HEK293T (cell line): ENCODE results near the gene LGALS1.

Experiments used
- CTCF ChIA-PET: fragments of 350-600 bp; formaldehyde crosslinking; extraction: SDS; loops from one replicate; lab custom pipeline; 2021; ENCODE audit warnings: antibody characterized with exemption, inconsistent platforms; lab: Yijun Ruan, JAX
- POLR2A ChIA-PET: fragments of 350-600 bp; formaldehyde crosslinking; extraction: SDS; loops from one replicate; lab custom pipeline; 2020; ENCODE audit warnings: antibody characterized with exemption, inconsistent platforms; lab: Yijun Ruan, JAX
- DNase-seq: peaks from one replicate; pipeline ENCODE4 v3.0.0; 2012; ENCODE audit warnings: mixed read lengths; ENCODE audit errors: extremely low spot score
- ARNT ChIP-seq: fragments of 450-650 bp; IDR thresholded peaks from 2 replicates; pipeline ENCODE4 v1.6.1; 2017; ENCODE audit warnings: mild to moderate bottlenecking
- BHLHE40 ChIP-seq: fragments of 450-650 bp; IDR thresholded peaks from 2 replicates; pipeline ENCODE4 v1.6.1; 2016; ENCODE audit warnings: mild to moderate bottlenecking, moderate library complexity, borderline replicate concordance
- CTBP1 ChIP-seq: fragments of 450-650 bp; IDR thresholded peaks from 2 replicates; pipeline ENCODE4 v1.6.1; 2016; ENCODE audit warnings: borderline replicate concordance
- ELF4 ChIP-seq: fragments of 450-650 bp; IDR thresholded peaks from 2 replicates; pipeline ENCODE4 v1.6.1; 2017; ENCODE audit warnings: antibody characterized with exemption
- FOXA1 ChIP-seq: fragments of 450-650 bp; IDR thresholded peaks from 2 replicates; pipeline ENCODE4 v1.6.1; 2016; ENCODE audit warnings: mild to moderate bottlenecking
- FOXK2 ChIP-seq: fragments of 450-650 bp; IDR thresholded peaks from 2 replicates; pipeline ENCODE4 v1.6.1; 2016; ENCODE audit warnings: mild to moderate bottlenecking
- FOXM1 ChIP-seq: fragments of 450-650 bp; IDR thresholded peaks from 2 replicates; pipeline ENCODE4 v1.6.1; 2017; ENCODE audit warnings: mild to moderate bottlenecking, borderline replicate concordance
- HDGF ChIP-seq: fragments of 450-650 bp; IDR thresholded peaks from 2 replicates; pipeline ENCODE4 v1.6.1; 2017; ENCODE audit warnings: antibody characterized with exemption, borderline replicate concordance
- L3MBTL2 ChIP-seq: fragments of 450-650 bp; conservative IDR thresholded peaks from 2 replicates; pipeline ENCODE4 v1.6.1; 2016; ENCODE audit warnings: mild to moderate bottlenecking
- LEF1 ChIP-seq: fragments of 450-650 bp; IDR thresholded peaks from 2 replicates; pipeline ENCODE4 v1.6.1; 2017; ENCODE audit warnings: mild to moderate bottlenecking, borderline replicate concordance
- NFRKB ChIP-seq: fragments of 450-650 bp; IDR thresholded peaks from 2 replicates; pipeline ENCODE4 v1.6.1; 2016; ENCODE audit warnings: mild to moderate bottlenecking, moderate library complexity
- SP1 ChIP-seq: fragments of 450-650 bp; IDR thresholded peaks from 2 replicates; pipeline ENCODE4 v1.6.1; 2017
- SUZ12 ChIP-seq: fragments of 450-650 bp; IDR thresholded peaks from 2 replicates; pipeline ENCODE4 v1.6.1; 2016; ENCODE audit warnings: mild to moderate bottlenecking
- TARDBP ChIP-seq: fragments of 450-650 bp; IDR thresholded peaks from 2 replicates; pipeline ENCODE4 v1.6.1; 2016
- ZNF384 ChIP-seq: fragments of 450-650 bp; IDR thresholded peaks from 2 replicates; pipeline ENCODE4 v1.6.1; 2016
- TF ChIP-seq, protein P1 (sequence below): fragments of 450-650 bp; IDR thresholded peaks from 2 replicates; pipeline ENCODE4 v1.6.1; 2016

The LGALS1 gene

GRCh38 chr22:37636186-37636948 lies 39.1 kb upstream of the LGALS1 start:
- TF ChIP-seq FOXM1 (no peak), ZNF384 (no peak), FOXA1 (no peak), TARDBP (no peak), ARNT (no peak), ELF4 (no peak), BHLHE40 (no peak)
- no peak for DNase-seq
- POLR2A ChIA-PET: interaction anchor here (1.4 to 7.9 kb wide), 3 partner anchors 22 to 28 kb away, joined by 4 to 58 read pairs (median 15); partner anchors contain the start of genes GGA1 and PDXP
- CTCF ChIA-PET: interaction anchor here (0.5 to 1.6 kb wide), 4 partner anchors 22 to 33 kb away, joined by 3 to 6 read pairs (median 4); partner anchors contain the start of gene PDXP

DNA sequence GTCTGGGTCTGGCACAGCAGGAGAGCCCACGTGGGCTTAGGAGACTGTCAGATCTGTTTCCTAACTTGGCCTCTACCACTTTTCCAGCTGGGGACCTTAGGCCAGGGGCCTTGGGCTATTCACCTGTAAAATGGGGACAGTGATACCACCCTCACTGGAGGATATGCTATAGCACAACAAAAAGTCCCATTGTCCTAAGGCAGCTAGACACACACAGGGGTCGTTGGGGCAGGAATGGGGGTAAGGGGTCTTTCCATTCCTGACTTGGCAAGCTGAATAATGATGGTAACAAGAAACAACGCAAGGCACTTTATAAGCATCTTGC lies 38.5 kb upstream of the LGALS1 start:
- no peak for DNase-seq
- CTCF ChIA-PET: interaction anchor here (0.5 to 1.5 kb wide), 4 partner anchors 11 to 32 kb away, joined by 3 to 6 read pairs (median 4); partner anchors contain the start of gene PDXP

DNA sequence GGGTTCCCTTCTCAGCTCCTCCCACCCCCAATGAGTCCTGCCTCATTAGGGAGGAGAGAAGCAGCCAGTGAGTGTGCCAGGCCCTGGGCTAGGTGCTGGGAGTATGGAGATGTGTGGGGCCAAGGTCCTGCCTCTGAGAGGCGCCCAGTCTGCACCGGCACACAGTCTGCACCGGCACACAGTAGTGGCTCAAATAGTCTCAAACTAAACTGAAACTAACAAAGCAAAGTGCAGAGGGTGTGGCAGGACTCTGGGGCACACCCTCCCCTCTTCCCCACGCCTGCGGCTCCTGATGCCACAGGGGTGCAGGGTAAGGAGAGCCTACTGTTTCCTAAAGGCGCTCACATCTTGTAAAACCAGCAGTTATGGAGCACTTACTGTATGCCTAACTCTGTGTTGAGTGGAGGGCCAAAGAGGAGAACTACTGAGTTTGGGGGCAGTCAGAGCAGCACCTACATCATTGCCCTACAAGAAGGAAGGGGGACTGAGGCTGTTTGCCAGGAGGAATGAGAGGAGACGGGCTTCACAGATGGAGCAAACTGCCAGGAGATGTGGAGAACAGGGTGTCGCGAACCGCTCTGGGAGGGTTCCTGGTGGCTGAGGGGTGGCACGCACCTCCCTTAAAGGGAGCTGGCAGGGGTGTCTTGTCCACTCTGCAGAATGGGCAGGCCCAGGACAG lies 36.9 kb upstream of the LGALS1 start:
- POLR2A ChIA-PET: interaction anchor here (1.1 to 7.9 kb wide), 4 partner anchors 10 to 30 kb away, joined by 3 to 58 read pairs (median 10); partner anchors contain the start of genes GGA1 and PDXP
- CTCF ChIA-PET: interaction anchor here (1.5 kb wide), 1 partner anchor 23 kb away, joined by 3 read pairs; no protein-coding TSS in a partner anchor
- no peak for DNase-seq
- no peak for TF ChIP-seq LEF1
- TF ChIP-seq CTBP1: no peak
- no peak for TF ChIP-seq ELF4
- TF ChIP-seq, protein P1, sequence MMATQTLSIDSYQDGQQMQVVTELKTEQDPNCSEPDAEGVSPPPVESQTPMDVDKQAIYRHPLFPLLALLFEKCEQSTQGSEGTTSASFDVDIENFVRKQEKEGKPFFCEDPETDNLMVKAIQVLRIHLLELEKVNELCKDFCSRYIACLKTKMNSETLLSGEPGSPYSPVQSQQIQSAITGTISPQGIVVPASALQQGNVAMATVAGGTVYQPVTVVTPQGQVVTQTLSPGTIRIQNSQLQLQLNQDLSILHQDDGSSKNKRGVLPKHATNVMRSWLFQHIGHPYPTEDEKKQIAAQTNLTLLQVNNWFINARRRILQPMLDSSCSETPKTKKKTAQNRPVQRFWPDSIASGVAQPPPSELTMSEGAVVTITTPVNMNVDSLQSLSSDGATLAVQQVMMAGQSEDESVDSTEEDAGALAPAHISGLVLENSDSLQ: no peak
- TF ChIP-seq TARDBP: no peak
- no peak for TF ChIP-seq FOXK2
- no peak for TF ChIP-seq NFRKB
- TF ChIP-seq ZNF384: no peak
- TF ChIP-seq BHLHE40: no peak
- no peak for TF ChIP-seq SUZ12
- no peak for TF ChIP-seq L3MBTL2
- TF ChIP-seq FOXA1: no peak
- no peak for TF ChIP-seq FOXM1
- no peak for TF ChIP-seq ARNT
- TF ChIP-seq HDGF: no peak
- no peak for TF ChIP-seq SP1

More for the DNA sequence above, 38.5 kb upstream of the LGALS1 start:
- POLR2A ChIA-PET: interaction anchor here (1.4 to 7.9 kb wide), 3 partner anchors 22 to 28 kb away, joined by 4 to 58 read pairs (median 15); partner anchors contain the start of genes GGA1 and PDXP
- no peak for TF ChIP-seq ELF4
- no peak for TF ChIP-seq HDGF
- TF ChIP-seq LEF1: no peak
- no peak for TF ChIP-seq L3MBTL2
- TF ChIP-seq, protein P1: no peak
- TF ChIP-seq CTBP1: no peak
- TF ChIP-seq ARNT: no peak
- no peak for TF ChIP-seq FOXM1
- no peak for TF ChIP-seq BHLHE40
- TF ChIP-seq ZNF384: no peak
- TF ChIP-seq TARDBP: no peak
- TF ChIP-seq SUZ12: no peak
- TF ChIP-seq FOXA1: no peak
- no peak for TF ChIP-seq SP1

DNA sequence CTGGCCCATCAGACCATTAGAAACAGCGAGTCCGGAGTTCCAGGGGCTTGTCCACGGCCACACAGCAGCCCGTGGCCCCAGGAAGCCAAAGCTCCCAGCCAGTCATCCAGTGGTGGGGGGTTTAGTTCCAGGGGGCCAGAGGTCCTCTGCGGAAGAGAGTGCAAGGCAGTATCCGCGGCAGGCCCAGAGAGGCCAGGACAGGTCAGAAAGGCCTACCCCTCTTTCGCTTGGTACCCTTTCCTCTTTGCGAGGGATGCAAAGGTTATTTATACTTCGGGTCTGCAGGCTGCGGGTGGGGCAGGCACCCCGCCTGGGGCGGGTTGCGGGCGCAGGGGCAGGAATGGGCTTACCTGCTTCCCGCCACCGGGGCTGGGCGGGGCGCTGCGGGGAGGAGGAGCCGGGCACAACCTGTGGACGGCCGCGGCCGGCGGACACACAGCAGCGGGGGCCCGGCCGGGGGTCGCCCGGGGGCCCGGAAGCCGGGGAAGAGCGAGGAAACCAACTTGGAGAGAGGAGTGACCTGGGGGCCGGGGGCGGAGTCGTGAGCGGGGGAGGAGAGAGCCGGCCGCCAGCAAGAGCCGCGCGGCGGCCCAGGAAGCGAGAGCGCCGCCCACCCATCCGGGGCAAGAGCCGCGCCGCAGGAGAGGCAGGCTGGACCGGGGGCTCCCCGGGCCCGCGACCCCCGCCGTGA lies 36.2 kb upstream of the LGALS1 start, which contains the start of gene SH3BP1:
TSS of gene SH3BP1 (plus strand) at position 600 of the 691 bp plus-strand sequence. CDS start 119 bp downstream, outside the sequence.
- ChIA-PET CTCF (no interaction called here), POLR2A (interaction anchor here (1.4 to 2.3 kb wide), 2 partner anchors 20 to 31 kb away, joined by 5 to 15 read pairs; partner anchors contain the start of genes GGA1 and PDXP)
- peak; percentile 70 for DNase-seq
- TF ChIP-seq TARDBP (no peak), ELF4 (no peak), SP1 (no peak), ARNT (no peak), HDGF (no peak), BHLHE40 (no peak)

- TF ChIP-seq FOXK2: no peak
- no peak for TF ChIP-seq ELF4
- no peak for TF ChIP-seq FOXM1
- no peak for TF ChIP-seq L3MBTL2
- no peak for TF ChIP-seq ARNT
- TF ChIP-seq NFRKB: no peak
- no peak for TF ChIP-seq CTBP1
- TF ChIP-seq SP1: no peak
- TF ChIP-seq HDGF: no peak
- no peak for TF ChIP-seq LEF1
- TF ChIP-seq SUZ12: no peak
- TF ChIP-seq ZNF384: no peak
- no peak for TF ChIP-seq BHLHE40
- no peak for TF ChIP-seq FOXA1
- TF ChIP-seq, protein P1: no peak
- no peak for TF ChIP-seq TARDBP
- CTCF ChIA-PET: no interaction called here
- POLR2A ChIA-PET: interaction anchor here (1.0 to 1.7 kb wide), 4 partner anchors 19 to 165 kb away, joined by 3 to 5 read pairs (median 4); partner anchors contain the start of genes NOL12 and PDXP
- no peak for DNase-seq
These were observed 35.5 kb upstream of the LGALS1 start for GRCh38 chr22:37639771-37640590.
